Osteoblast (primary cell): ENCODE results near the gene EVPL. TPM values are rescaled to one million over a fixed set of nuclear protein-coding genes. Genes with fewer than 3 reads are reported as not detected.
"Not testable (repeated sequence)": the region's sequence is repeated elsewhere in the genome, so short reads cannot be mapped to it uniquely, and the experiment has no call there.

Experiments
- DNase-seq: peaks from one replicate; pipeline ENCODE4 v3.0.0; 2011; ENCODE audit warnings: low spot score, mixed read lengths; ENCODE audit not compliant: insufficient read length; ENCODE audit errors: missing footprints
- H2AFZ ChIP-seq: 2 replicates; pipeline ENCODE4 v1.6.0; 2011; ENCODE audit warnings: mild to moderate bottlenecking, low read length
- H3K27ac ChIP-seq: 2 replicates; pipeline ENCODE4 v1.5.1; 2011; ENCODE audit warnings: mild to moderate bottlenecking, low read depth, low read length, moderate library complexity
- H3K27me3 ChIP-seq: 2 replicates; pipeline ENCODE4 v1.6.0; 2012; ENCODE audit warnings: mild to moderate bottlenecking, control low read depth, inconsistent platforms, low read length, moderate library complexity; ENCODE audit not compliant: insufficient read depth
- H3K36me3 ChIP-seq: 2 replicates; pipeline ENCODE4 v1.5.1; 2011; ENCODE audit warnings: mild to moderate bottlenecking, low read length, control low read depth, moderate library complexity; ENCODE audit not compliant: insufficient read depth
- H3K4me1 ChIP-seq: 2 replicates; pipeline ENCODE4 v1.5.1; 2011; ENCODE audit warnings: mild to moderate bottlenecking, low read length, control low read depth, moderate library complexity; ENCODE audit not compliant: insufficient read depth
- H3K4me2 ChIP-seq: 2 replicates; pipeline ENCODE4 v1.6.0; 2011; ENCODE audit warnings: mild to moderate bottlenecking, low read length; ENCODE audit not compliant: insufficient read depth
- H3K4me3 ChIP-seq: fragments of 200-600 bp; sonication (generic); 3 replicates; pipeline ENCODE4 v1.5.1; 2012; ENCODE audit warnings: mild to moderate bottlenecking, low read length, inconsistent platforms; ENCODE audit not compliant: insufficient read depth
- H3K79me2 ChIP-seq: 2 replicates; pipeline ENCODE4 v1.6.0; 2012; ENCODE audit warnings: mild to moderate bottlenecking, low read length, control low read depth, inconsistent platforms; ENCODE audit not compliant: insufficient read depth
- H3K9me3 ChIP-seq: 2 replicates; pipeline ENCODE4 v1.5.1; 2011; ENCODE audit warnings: low read depth, low read length, control low read depth
- H4K20me1 ChIP-seq: 2 replicates; pipeline ENCODE4 v1.6.0; 2012; ENCODE audit warnings: mild to moderate bottlenecking, low read length, control low read depth; ENCODE audit not compliant: insufficient read depth
- CTCF ChIP-seq: IDR thresholded peaks from 2 replicates; pipeline ENCODE4 v1.5.1; 2011; ENCODE audit warnings: mild to moderate bottlenecking, low read depth, low read length, moderate library complexity; ENCODE audit errors: extremely low read depth
- total RNA-seq: library from RNA; depleted of rRNA; stranded (reverse); fragments of >200 nt; gene quantifications from 2 replicates; pipeline ENCODE4 v1.2.3, GENCODE V29; 2012

Gene EVPL
- total RNA-seq, 1 donor: not detected

GRCh38 chr17:76048025-76048605 lies 21.0 kb upstream of the EVPL start:
- Histone ChIP-seq H2AFZ (no peak overlapping the region), H3K9me3 (no peaks in the 10 kb centered on the region), H3K27me3 (no peaks in the 10 kb centered on the region), H3K4me2 (no peak overlapping the region), H3K36me3 (peaks cover 79% of the 10 kb centered on the region), H3K4me1 (peaks cover under 1% of the 10 kb centered on the region), H3K4me3 (no peak overlapping the region), H4K20me1 (peaks cover 32% of the 10 kb centered on the region), H3K79me2 (peaks cover 30% of the 10 kb centered on the region), H3K27ac (peak overlapping the region; percentile 25)
- no peak for DNase-seq
- TF ChIP-seq CTCF: no peak

DNA sequence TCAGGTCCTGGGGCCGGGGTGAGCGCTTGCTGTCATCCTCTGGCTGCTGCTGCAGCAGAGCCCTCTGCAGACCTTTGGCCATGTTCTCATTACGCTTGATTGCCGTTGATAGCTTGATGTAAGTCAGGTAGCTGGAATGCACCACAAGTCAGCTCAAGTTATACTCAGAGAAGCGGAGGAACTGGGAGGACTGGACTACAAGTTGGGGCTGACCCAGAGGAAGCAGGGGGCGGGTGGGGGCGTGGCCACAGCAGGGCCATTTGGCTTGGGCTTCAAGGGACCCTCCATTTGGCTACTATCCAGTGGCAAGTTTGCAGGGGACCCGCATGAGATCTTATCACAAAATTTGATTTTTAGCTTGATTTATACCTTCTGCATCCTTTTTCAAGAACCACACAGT lies 19.0 kb upstream of the EVPL start:
- no peak for DNase-seq
- peaks cover 93% of the 10 kb centered on the region for H3K36me3 ChIP-seq
- no peak overlapping the region for H3K4me3 ChIP-seq
- H3K4me2 ChIP-seq: no peak overlapping the region
- no peak overlapping the region for H3K27ac ChIP-seq
- no peaks in the 10 kb centered on the region for H3K4me1 ChIP-seq
- H4K20me1 ChIP-seq: peaks cover 23% of the 10 kb centered on the region
- H3K79me2 ChIP-seq: peaks cover 13% of the 10 kb centered on the region
- no peak overlapping the region for H2AFZ ChIP-seq
- H3K27me3 ChIP-seq: no peaks in the 10 kb centered on the region
- no peak for TF ChIP-seq CTCF
- no peaks in the 10 kb centered on the region for H3K9me3 ChIP-seq

DNA sequence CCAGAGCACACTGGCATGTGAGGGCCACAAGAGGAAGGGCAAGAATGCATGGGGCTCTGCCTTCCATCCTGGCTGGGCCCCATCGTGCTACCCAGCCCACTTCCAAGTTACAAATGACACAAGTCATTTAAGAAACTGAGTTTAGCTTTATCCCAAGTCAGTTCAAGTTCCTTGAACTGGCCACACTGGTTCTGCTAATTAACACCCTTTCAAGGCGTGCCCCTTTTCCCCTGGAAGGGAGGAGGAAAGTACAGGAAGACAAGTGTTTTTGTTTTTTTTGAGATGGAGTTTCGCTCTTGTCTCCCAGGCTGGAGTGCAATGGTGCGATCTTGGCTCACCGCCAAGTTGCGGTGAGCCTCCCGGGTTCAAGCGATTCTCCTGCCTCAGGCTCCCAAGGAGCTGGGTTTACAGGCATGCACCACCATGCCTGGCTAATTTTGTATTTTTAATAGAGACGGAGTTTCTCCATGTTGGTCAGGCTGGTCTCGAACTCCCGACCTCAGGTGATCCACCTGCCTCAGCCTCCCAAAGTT lies 17.4 kb upstream of the EVPL start:
- not testable (repeated sequence) for H3K4me3 ChIP-seq, H3K27me3 ChIP-seq, H3K4me2 ChIP-seq, H2AFZ ChIP-seq, DNase-seq, H3K79me2 ChIP-seq, H3K9me3 ChIP-seq, H3K4me1 ChIP-seq, H3K27ac ChIP-seq
- H4K20me1 ChIP-seq: peaks cover 28% of the 10 kb centered on the region
- H3K36me3 ChIP-seq: peaks cover 93% of the 10 kb centered on the region

- not testable (repeated sequence) for H3K27me3 ChIP-seq, H3K9me3 ChIP-seq, H3K4me3 ChIP-seq, H3K79me2 ChIP-seq, H3K4me1 ChIP-seq, H2AFZ ChIP-seq, H3K4me2 ChIP-seq, DNase-seq, H3K27ac ChIP-seq
- Histone ChIP-seq H4K20me1 (peaks cover 14% of the 10 kb centered on the region), H3K36me3 (peaks cover 90% of the 10 kb centered on the region)
Measured at GRCh38 chr17:76042868-76043267, 15.8 kb upstream of the EVPL start.

DNA sequence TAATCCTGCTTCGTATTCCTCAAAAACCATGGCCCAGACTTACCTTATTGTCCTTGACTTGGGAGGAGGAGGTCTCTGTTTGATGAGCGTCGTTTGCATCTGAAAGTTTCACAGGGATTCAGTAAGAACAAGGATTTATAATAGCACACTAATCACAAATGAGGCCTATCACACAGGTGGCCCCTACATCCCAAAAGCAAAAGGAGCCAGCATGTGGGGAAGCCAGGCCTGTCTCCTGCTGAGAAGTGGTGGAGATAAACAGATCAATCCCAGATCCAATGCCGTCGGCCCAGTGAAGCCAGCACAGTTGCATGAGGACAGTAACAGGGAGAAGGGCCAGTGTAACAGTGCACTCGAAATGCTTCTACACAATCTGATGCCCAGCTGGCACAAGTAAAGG lies 13.3 kb upstream of the EVPL start:
- H3K27me3 ChIP-seq: no peaks in the 10 kb centered on the region
- DNase-seq: no peak
- no peak overlapping the region for H3K4me3 ChIP-seq
- no peak overlapping the region for H3K27ac ChIP-seq
- no peak overlapping the region for H2AFZ ChIP-seq
- no peak overlapping the region for H3K4me2 ChIP-seq
- TF ChIP-seq CTCF: no peak
- no peaks in the 10 kb centered on the region for H3K4me1 ChIP-seq
- H3K79me2 ChIP-seq: no peaks in the 10 kb centered on the region
- H3K9me3 ChIP-seq: no peaks in the 10 kb centered on the region
- peaks cover 9% of the 10 kb centered on the region for H4K20me1 ChIP-seq
- H3K36me3 ChIP-seq: peaks cover 67% of the 10 kb centered on the region
